PC-9 (cell line): ENCODE data around the gene RAP1B.

ENCODE experiments used
- EZH2 ChIP-seq: fragments of 200-600 bp; sonication (generic); IDR thresholded peaks from 2 replicates; pipeline ENCODE4 v1.8.0; 2017; ENCODE audit warnings: antibody characterized with exemption, low read depth
- TF ChIP-seq, protein P1 (sequence below): fragments of 200-600 bp; sonication (generic); conservative IDR thresholded peaks from 2 replicates; pipeline ENCODE4 v1.6.1; 2017; ENCODE audit warnings: mixed run types, antibody characterized with exemption, mild to moderate bottlenecking, moderate library complexity

GRCh38 chr12:68630050-68630449 is 19.4 kb downstream of the RAP1B start:
- TF ChIP-seq EZH2, result no peak
- TF ChIP-seq, protein P1, sequence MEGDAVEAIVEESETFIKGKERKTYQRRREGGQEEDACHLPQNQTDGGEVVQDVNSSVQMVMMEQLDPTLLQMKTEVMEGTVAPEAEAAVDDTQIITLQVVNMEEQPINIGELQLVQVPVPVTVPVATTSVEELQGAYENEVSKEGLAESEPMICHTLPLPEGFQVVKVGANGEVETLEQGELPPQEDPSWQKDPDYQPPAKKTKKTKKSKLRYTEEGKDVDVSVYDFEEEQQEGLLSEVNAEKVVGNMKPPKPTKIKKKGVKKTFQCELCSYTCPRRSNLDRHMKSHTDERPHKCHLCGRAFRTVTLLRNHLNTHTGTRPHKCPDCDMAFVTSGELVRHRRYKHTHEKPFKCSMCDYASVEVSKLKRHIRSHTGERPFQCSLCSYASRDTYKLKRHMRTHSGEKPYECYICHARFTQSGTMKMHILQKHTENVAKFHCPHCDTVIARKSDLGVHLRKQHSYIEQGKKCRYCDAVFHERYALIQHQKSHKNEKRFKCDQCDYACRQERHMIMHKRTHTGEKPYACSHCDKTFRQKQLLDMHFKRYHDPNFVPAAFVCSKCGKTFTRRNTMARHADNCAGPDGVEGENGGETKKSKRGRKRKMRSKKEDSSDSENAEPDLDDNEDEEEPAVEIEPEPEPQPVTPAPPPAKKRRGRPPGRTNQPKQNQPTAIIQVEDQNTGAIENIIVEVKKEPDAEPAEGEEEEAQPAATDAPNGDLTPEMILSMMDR, result no peak
